ENCODE results near the gene PDE8A. TPM values are rescaled to one million over a fixed set of nuclear protein-coding genes. Genes with fewer than 3 reads are reported as not detected.
"Not testable (repeated sequence)": the region's sequence is repeated elsewhere in the genome, so short reads cannot be mapped to it uniquely, and the experiment has no call there.

PDE8A gene
- polyA plus RNA-seq, 1 donor = 25.4 TPM

DNA sequence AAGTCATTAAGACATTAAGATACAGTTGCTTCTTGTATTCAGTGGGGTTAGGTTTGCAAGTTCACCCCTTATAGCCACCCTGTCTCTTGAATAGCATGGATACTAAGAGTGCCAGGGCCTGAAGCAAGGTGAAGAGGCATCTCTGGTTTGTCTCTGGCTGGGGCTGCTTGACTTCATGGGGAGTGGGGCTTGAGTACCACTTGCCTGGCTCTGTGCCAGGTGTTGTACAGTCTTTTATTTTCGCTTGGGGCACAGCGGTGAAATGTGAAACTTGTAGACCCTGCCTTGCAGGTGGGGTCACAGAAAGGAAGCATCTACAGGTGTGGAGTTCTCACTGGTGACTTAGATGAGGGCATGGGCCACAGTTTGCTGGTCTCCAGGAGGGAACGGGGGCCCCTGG, 152.1 kb downstream of the PDE8A start:
- no peak for DNase-seq

DNA sequence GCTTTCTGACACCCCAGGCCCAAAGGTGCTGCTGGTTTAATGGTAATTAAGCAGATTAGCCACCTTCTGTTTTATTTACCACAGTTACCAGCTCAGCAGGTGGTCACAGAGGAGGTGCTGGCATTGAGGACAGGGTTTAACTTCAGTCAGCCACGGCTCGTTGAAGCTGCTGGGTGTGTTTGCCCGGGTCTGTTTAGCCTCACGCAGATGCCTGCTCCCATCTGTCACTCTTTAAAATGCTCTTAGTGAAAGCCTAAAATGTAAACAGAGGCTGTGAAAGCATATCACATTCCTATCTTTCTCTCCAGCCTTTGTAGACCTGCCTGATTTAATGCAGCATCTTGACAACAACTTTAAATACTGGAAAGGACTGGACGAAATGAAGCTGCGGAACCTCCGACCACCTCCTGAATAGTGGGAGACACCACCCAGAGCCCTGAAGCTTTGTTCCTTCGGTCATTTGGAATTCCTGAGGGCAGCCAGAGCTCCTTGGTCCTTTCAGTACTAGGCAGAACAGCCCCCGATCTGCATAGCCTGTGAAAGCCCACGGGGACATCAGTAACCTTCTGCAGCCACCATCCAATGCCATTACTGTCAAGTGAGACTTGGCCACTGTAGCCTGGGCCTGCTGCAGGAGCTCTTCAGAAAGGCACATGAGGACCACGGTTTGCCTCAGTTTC, 156.0 kb downstream of the PDE8A start:
- no peak for DNase-seq

DNA sequence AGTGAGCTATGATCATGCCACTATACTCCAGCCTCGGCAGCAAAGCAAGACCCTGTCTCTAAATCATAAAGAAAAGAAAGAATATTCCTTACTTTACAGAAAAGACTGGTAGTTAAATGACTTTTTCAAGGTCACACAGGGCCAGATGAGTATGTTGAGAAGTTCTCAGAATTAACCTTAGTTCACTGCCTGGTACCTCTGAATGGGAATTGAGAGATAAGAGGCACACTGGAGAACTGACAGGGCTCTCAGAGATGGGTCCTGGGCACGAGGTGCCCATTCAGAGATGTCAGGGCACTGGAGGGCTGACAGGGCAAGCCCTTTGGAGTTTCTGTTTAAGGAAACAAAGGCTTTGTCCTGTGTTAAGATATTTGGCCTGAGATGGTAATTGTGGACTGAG, 157.7 kb downstream of the PDE8A start:
- DNase-seq = no peak

DNA sequence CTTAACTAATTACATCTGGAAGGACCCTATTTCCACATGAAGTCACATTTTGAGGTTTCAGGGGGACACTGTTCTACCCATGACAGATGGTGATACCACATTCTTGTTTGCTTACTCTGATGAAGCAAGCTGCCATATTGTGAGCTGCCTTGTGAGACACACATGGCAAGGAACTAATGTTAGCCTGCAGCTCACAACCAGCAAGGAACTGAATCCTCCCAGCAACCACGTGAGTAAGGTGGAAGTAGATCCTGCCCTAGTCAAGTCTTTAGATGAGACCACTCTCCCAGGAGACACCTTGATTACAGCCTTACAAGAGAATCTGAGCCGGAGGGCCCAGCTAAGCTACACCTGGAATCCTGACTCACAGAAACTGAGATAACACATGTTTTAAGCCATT, 160.1 kb downstream of the PDE8A start:
- no peak for DNase-seq

DNA sequence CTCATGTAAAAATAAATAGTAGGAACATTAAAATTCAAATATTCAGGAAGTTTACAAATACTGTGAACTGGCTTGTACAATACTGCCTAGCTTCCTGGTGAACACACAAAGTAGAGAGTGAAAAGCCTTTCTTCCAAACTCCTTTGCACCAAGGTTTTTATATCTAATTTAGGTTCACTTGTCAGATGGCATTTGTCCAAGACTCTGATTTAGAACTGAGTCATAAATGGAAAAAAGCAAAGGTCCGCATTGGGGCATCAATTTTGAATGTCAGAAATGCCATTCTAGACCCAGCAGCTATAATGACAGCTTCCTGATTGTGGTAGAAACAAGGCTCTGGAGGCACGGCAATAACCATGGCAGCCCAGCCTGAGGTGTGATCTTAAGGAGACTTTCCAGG, 160.7 kb downstream of the PDE8A start:
- DNase-seq = no peak

DNA sequence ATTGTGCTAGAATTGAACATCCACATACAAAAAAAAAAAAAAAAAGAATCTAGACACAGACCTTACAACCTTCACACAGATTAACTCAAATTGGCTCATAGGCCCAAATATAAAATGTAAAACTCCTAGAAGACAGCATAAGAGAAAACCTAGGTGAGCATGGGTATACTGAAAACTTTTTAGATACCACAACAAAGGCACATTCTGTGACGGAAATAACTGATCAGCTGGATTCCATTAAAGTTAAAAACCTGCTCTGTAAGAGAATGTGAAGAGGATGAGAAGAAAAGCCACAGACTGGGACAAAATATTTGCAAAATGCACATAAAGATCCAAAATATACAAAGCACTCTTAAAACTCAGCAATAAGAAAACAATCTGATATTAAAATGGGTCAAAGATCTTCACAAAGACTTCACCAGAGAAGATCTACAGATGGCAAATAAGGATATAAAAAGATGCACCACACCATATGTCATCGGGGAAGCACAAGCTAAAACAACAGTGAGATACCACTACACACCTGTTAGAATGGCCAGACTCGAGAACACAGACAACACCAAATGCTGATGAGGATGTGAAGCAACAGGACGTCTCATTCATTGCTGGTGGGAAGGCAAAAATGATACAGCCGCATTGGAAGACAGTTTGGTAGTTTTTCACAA, 167.9 kb downstream of the PDE8A start:
- DNase-seq = no peak

DNA sequence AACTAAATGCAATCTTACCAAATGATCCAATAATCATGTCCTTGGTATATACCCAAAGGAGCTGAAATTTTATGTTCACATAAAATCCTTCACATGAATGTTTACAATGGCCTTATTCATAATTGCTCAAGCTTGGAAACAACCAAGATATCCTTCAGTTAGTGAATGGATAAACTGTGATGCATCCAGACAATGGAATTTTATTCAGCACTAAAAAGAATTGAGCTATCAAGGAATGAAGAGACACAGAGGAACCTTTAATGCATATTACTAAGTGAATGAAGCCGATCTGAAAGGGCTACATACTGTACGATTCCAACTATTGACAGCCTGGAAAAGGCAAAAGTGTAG, 168.4 kb downstream of the PDE8A start:
- no peak for DNase-seq

DNA sequence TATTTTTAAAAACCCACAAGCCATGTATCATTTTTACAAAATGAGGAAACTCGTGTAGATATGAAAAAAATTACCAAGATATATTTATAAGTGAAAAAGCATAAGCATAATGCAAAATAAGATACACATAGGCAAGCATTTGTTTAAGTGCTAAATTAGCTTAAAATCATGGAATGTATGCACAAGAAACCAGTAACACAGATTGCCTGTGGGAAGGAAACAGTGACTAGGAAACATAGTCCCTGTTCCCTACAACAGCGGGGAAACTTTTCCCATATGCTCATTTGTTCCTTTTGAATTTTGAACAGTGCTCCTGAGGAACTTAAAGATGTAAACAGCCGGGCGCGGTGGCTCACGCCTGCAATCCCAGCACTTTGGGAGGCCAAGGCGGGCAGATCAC, 169.5 kb downstream of the PDE8A start:
- DNase-seq = no peak

DNA sequence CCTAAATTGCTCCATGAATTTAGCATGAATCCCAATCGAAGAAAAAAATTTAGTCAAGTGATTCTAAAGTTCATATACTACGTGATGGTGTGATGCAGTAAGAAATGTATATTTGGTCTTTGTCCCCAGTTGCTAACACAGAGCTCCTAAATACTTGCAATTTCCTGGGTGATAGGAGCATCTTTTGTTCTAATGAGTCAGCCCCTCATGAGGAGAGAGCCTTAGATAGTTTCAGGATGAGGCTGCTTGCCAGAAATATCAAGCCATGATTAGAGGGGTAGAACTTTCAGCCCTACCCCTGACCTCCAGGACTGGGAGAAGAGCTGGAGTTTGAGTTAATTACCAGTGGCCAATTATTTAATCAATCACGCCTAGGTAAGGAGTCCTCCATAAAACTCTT, 170.2 kb downstream of the PDE8A start:
- no peak for DNase-seq

DNA sequence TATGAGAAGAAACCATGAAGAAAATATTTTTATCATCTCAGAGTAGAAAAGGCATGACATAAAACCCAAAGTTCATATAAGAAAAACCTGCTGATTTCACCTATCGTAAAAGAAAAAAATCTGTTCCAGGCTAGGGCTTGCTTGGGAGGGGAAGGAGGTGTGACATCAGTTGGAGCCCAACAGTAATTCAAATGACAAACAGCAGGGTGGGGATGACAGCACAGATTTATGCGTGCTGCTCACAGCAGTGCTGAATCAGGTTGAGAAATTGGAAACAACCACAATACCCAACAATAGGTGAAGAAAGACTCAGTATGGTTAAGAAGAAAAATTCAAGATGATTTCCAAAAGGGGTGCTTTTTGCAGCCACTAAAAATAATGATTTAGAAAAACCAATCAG, 172.4 kb downstream of the PDE8A start:
- DNase-seq = no peak

DNA sequence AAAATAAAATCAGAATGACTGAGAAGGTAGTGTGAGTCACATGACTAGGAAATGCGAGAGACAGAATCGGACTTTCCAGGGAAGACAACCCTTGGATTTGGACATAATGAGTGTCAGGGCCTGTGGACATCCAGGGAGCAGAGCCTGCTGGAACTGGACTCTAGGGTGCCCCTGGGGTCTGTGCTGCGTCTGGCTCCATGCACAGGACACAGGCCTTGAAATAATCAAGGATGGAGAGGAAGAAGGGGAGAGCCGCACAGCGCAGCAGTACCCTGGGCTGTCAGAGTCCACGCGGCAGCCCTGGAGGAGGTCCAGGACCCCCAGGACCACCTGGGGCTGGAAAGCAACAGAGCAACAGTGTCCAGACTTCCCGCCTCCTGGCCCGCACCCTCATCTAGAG, 173.7 kb downstream of the PDE8A start:
- DNase-seq = no peak

DNA sequence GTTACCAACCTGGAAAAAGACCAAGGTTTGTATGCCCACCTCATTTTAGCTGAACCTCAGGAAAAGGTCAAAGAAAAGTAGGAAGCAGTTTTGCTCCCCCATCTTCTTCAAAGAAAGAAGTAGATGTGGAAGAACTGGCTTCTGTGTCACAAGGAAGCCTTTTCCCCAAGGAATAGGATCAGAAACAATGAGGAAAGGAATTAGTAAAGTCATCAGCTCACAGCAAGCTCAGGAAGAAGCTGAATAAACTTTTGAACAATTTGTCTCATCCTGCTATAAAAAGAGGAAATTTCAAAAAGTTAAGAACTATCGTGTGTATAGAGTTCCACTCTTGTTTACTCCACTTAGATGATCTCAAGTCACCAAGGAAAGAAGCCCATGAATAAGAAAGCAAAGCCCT, 174.2 kb downstream of the PDE8A start:
- no peak for DNase-seq

DNA sequence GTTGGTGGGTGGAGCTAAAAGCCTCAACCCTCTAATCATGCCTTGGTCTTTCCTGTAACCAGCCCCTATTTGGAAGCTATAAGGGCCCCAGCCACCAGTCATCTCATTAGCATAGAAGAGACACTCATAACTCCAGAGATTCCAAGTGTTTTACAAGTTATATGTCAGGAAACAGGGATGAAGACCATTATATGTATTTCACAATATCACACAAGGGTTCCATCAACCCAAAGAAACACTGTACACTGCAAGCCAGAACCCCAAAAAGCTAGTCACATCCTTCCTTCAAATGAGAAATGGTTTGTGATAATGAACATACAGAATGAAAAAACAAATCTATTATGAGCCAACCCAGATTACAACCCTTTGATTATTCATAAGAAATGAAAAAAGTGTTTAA, 175.7 kb downstream of the PDE8A start:
- no peak for DNase-seq

DNA sequence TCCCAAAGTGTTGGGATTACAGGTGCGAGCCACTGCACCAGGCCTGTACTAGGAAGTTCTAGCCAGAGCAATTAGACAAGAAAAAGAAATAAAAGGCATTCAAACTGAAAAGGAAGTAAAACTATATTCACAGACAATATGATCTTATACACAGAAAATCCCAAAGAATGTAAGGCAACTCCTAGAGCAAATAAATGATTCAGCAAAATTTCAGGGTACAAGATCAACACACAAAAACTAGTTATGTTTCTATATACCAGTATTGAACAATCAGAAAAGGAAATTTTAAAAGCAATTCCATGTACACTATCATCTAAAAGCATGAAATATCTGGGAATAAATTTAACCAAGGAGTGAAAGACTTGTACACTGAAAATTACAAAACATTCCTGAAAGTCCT, 180.6 kb downstream of the PDE8A start:
- no peak for DNase-seq

DNA sequence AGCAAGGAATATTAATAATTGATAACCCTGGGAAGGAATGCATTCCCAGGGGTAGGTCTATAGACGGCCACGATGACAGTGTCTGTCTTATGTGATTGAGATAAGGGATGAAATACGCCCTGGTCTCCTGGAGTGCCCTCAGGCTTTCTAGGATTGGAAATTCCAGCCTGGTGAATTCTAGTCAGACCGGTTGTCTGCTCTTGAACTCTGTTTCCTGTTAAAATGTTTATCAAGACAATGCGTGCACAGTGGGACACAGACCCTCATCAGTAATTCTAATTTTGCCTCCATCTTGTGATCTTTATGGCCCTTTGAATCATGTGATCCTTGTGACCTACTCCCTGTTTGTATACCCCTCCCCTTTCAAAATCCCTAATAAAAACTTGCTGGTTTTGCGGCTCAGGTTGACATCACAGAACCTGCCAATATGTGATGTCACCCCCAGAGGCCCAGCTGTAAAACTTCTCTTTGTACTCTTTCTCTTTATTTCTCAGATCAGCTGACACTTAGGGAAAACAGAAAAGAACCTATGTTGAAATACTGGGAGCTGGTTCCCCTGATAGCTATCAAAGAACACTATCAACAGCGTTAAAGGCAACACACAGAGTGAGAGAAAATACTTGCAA, 183.3 kb downstream of the PDE8A start:
- no peak for DNase-seq

DNA sequence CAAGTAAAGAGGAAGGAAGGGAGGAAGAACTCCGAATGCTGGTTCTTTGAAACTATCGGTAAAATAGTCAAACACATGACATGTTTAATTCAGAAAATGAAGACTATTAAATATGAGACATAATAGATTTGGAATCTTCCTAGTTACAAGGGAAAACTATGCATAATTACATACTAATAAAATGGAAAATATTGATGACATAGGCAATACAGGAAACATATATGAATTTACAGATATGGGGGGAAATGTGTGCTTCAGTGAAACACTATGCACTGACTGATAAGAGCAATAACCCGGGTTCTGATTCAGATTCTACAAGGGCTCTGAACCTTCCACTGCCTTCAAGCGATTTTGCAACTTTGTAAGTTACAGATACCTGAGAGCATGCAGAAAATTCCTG, 185.9 kb downstream of the PDE8A start:
- no peak for DNase-seq

DNA sequence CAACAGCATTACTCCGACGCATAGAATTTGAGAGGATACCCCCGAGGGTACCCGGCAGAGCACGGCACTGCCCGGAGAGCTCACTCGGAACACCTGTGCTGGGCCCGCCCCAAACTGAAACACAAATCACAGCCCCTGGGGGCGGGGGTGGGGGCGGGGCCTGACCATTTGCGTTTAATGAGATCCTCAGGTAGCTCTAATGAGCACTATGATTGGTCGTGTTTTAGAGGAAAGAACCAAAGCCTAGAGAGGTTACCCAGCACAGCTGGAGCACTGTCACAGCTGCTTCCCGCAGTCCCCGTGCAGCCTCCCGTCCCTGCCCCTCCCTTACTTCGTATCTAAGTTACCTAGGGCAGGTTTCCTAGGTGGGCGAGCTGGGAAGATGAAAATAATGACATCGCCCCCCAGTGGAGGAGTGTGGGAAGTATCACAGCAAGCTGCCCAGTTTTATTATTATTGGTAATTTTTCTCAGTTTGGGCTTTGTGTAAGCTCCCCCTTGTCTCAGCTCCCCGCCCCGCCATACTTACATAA, 187.1 kb downstream of the PDE8A start:
- DNase-seq = no peak

DNA sequence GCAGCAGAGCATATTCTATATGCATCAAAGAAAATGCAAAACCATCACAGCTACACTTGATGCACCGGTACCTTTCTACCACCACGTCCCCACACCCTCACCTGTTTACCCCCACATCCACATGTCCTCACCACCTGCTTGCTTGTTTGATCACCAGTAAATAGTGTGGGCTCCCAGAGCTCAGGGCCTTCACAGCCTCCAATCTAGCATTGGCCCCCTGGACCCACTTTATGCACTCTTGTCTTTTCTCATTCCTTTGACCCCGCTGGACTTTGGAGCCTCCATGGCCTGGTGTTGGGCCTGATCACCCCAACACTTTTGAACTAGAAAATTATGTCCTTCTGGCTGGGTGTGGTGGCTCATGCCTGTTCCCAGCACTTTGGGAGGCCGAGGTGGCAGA, 190.1 kb downstream of the PDE8A start:
- DNase-seq = no peak

DNA sequence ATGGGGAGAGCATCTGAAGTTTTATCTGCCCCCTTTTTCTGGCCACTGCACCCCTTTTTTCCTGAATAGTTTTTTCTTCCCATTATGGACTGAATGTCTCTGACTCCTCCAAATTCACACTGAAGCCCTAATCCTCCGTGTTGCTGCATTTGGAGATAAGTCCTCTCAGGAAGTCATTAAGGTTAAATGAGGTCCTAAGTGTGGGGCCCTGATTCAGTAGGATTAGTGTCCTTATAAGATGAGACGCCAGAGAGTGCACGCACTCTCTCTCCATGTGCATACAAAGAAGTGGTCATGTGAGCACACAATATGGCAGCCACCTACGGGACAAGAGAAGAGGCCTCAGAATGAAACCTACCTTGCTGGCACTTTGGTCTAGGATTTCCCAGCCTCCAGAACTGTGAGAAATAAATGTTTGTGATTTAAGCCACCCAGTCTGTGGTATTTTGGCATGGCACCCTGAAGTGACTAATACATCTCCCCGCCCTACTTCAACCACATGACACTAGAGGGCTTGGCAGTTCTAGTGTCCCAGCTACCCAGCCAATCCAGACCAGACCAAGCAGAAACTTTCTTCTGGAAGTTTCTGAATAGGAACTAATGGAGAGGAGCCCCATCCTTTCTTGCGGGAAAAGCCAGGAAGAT, 191.3 kb downstream of the PDE8A start:
- no peak for DNase-seq

DNA sequence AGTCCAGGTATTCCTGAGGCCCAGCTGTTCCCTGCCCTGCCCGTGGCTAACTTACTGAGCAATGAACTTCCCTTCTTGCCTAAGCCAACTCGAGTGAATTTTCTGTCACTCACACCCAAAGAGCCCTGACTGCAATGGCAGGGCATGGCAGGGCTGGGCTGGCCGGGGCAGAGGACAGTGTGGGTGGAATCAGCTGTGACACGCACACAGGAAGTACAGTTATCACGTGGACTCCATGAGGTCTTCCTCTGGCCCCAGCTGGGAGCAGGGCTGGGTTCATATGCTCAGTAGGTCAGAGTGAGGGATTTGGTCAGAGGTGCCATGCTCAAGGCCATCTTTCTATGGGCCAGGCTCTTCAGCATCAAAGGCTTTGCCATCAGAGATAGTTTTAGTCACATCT, 192.0 kb downstream of the PDE8A start:
- not testable (repeated sequence) for DNase-seq

DNA sequence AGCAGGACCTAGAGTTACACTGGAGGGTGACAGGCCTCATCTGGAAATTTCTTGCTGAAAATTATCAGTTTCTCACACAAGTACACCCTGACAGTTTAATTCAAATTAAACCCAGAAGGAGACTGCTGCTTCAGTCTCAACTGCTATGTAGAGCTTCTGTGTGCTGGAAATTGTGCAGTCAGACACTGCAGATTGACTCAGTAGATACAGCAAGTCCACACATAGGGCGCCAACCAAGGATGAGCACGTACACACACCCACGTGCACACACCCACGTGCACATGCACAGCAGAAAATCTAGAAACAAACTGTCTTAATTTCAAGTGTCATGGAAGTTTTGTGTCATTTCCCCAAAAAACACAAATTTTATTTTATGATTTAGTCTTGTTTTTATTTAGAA, 192.9 kb downstream of the PDE8A start:
- no peak for DNase-seq

DNA sequence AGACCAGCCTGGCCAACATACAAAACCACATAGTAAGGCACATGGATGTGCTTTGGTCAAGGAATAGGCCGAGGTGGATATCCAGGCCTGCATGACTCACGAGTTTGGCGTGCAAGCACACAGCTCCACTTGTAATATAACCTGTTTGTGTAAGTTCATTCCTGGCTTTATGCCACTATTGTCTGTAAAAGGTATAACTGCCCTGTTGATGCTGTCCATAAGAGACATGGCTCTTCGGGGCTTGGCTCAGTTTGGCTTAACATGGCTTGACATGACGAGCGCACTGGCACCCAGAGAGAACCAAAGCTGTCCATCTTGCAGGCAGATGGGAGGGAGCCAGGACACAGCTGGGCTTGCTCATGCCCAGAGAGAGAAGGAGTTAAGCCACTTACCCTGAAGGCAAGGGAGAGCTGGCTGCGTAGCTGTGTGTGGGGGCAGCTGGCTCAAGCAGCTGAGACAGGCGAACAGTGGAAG, 195.4 kb downstream of the PDE8A start:
- not testable (repeated sequence) for DNase-seq

DNA sequence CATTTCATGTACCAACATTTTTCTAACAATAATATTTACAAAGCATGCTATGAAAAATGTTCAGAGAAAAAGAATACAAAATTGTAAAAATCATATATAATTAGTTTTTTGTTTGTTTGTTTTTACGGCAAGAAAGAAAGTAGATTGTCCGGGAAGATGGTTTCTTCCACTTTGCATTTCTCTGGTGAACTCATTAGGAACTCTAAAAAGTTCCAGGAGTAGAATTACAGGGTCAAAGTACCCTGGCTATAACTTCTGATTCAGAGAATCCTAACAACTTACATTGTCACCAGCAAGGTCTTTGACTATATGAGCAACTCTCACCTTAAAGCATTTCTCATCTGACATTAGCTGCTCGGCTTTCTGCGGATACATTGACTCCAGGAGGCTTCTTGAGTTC, 196.7 kb downstream of the PDE8A start:
- no peak for DNase-seq
